GM18951 (cell line): ENCODE measurements around the gene SUDS3.
"Not testable (repeated sequence)": the region's sequence is repeated elsewhere in the genome, so short reads cannot be mapped to it uniquely, and the experiment has no call there.

Experiments
- POLR2A ChIP-seq: IDR thresholded peaks from 4 replicates; pipeline ENCODE4 v1.6.1; 2011; ENCODE audit warnings: mild to moderate bottlenecking; ENCODE audit not compliant: insufficient read length, insufficient read depth; ENCODE audit errors: extremely low read depth
- in situ Hi-C: fragments of 300-500 bp; cut with MboI; formaldehyde crosslinking; loops from one replicate; pipeline ENCODE4 v1.12.0; 2022; ENCODE audit warnings: low sequenced_read_pairs, mixed read lengths, inconsistent platforms; ENCODE audit not compliant: unreplicated experiment

SUDS3 gene

GRCh38 chr12:118391836-118392235, 15.5 kb downstream of the SUDS3 start:
- no peak for TF ChIP-seq POLR2A
- in situ Hi-C loops, result loop anchor here (25.0 kb wide), 1 partner anchor 505 kb away; no protein-coding TSS in a partner anchor

GRCh38 chr12:118397708-118398440, 21.5 kb downstream of the SUDS3 start:
- in situ Hi-C loops, result loop anchor here (25.0 kb wide), 1 partner anchor 511 kb away; no protein-coding TSS in a partner anchor
- TF ChIP-seq POLR2A, result no peak

GRCh38 chr12:118398524-118398923, 22.2 kb downstream of the SUDS3 start:
- in situ Hi-C loops, result loop anchor here (25.0 kb wide), 1 partner anchor 511 kb away; no protein-coding TSS in a partner anchor
- TF ChIP-seq POLR2A, result no peak

GRCh38 chr12:118398940-118399339, 22.6 kb downstream of the SUDS3 start:
- no peak for TF ChIP-seq POLR2A
- in situ Hi-C loops, result loop anchor here (25.0 kb wide), 1 partner anchor 512 kb away; no protein-coding TSS in a partner anchor

- TF ChIP-seq POLR2A, result no peak
- in situ Hi-C loops, result no loop called here
These were observed 25.9 kb downstream of the SUDS3 start for GRCh38 chr12:118402251-118402650.

- in situ Hi-C loops, result no loop called here
- TF ChIP-seq POLR2A, result no peak
These were observed 28.6 kb downstream of the SUDS3 start for GRCh38 chr12:118404876-118405521.

GRCh38 chr12:118408241-118408640, 31.9 kb downstream of the SUDS3 start:
- in situ Hi-C loops, result not testable (repeated sequence)

GRCh38 chr12:118409834-118410233, 33.5 kb downstream of the SUDS3 start:
- TF ChIP-seq POLR2A, result no peak
- in situ Hi-C loops, result no loop called here

- no peak for TF ChIP-seq POLR2A
- in situ Hi-C loops, result no loop called here
These were observed 41.6 kb downstream of the SUDS3 start for GRCh38 chr12:118417942-118418341.

GRCh38 chr12:118418385-118419057, 42.2 kb downstream of the SUDS3 start:
- no peak for TF ChIP-seq POLR2A
- in situ Hi-C loops, result no loop called here

- TF ChIP-seq POLR2A, result no peak
- in situ Hi-C loops, result no loop called here
These were observed 44.3 kb downstream of the SUDS3 start for GRCh38 chr12:118420673-118421072.

GRCh38 chr12:118424884-118425283, 48.5 kb downstream of the SUDS3 start:
- no peak for TF ChIP-seq POLR2A
- in situ Hi-C loops, result no loop called here

- in situ Hi-C loops, result no loop called here
- TF ChIP-seq POLR2A, result no peak
These were observed 49.0 kb downstream of the SUDS3 start for GRCh38 chr12:118425364-118425763.
